H1 (cell line): Measurements from ENCODE around the gene RGS7BP. TPM values are rescaled to one million over a fixed set of nuclear protein-coding genes. Genes with fewer than 3 reads are reported as not detected.

Experiments
- polyA plus RNA-seq, 7 experiments: library from polyadenylated mRNA; depleted of rRNA in 3 of 7; stranded (reverse) in 5 of 7; unstranded in 2 of 7; fragments of >200 nt in 5 of 7; fragments of 200-250 nt in 2 of 7; gene quantifications; 1 replicate in 5 of 7; 2 replicates in 1 of 7; 4 replicates in 1 of 7; pipeline versions ENCODE4 v1.2.1 to v1.2.3, GENCODE V29; 2011 to 2013; ENCODE audit warnings: missing spikeins in 2 of 7, mixed read lengths in 2 of 7
- total RNA-seq: library from RNA; stranded (reverse); fragmentation: NEBNext Ultra II Directional; extraction: Animal tissue kit (Norgen Biotek cat#: 25700); gene quantifications from 2 replicates; pipeline ENCODE4 v1.2.1, GENCODE V29; 2021
- TF ChIP-seq, protein P1 (sequence below): fragments of 300-600 bp; sonication (generic); IDR thresholded peaks from 2 replicates; pipeline ENCODE4 v1.7.1; 2012; ENCODE audit warnings: low read length, moderate library complexity, mild to moderate bottlenecking, inconsistent platforms; ENCODE audit not compliant: insufficient replicate concordance
- TF ChIP-seq, protein P2 (sequence below): IDR thresholded peaks from 2 replicates; pipeline ENCODE4 v1.6.1; 2011; ENCODE audit warnings: low read length, improper control_type of control experiment

RGS7BP gene
- total and polyA plus RNA-seq, 2 of the 8 experiments (the other 6 are each of a cell fraction or from before 2014, with no cell fraction given) = 0.65 to 2.3 TPM

DNA sequence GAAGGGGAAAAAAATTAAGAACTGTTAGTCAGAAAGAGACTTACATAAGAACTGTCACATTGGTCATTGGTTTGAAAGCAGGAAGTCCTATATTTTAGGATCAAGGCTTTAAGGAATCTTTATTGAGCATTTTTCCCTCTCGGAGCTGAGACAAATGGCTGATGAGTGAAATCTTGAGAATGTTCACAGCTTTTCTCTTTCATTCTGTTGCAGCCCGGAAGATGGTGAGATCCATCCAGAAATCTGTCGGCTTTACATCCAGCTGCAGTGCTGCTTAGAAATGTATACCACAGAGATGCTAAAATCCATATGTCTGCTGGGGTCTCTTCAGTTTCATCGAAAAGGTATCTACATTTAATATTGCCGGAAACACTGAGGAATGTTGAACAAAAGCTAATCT, 69.7 kb downstream of the RGS7BP start (continued):
- TF ChIP-seq, protein P1, sequence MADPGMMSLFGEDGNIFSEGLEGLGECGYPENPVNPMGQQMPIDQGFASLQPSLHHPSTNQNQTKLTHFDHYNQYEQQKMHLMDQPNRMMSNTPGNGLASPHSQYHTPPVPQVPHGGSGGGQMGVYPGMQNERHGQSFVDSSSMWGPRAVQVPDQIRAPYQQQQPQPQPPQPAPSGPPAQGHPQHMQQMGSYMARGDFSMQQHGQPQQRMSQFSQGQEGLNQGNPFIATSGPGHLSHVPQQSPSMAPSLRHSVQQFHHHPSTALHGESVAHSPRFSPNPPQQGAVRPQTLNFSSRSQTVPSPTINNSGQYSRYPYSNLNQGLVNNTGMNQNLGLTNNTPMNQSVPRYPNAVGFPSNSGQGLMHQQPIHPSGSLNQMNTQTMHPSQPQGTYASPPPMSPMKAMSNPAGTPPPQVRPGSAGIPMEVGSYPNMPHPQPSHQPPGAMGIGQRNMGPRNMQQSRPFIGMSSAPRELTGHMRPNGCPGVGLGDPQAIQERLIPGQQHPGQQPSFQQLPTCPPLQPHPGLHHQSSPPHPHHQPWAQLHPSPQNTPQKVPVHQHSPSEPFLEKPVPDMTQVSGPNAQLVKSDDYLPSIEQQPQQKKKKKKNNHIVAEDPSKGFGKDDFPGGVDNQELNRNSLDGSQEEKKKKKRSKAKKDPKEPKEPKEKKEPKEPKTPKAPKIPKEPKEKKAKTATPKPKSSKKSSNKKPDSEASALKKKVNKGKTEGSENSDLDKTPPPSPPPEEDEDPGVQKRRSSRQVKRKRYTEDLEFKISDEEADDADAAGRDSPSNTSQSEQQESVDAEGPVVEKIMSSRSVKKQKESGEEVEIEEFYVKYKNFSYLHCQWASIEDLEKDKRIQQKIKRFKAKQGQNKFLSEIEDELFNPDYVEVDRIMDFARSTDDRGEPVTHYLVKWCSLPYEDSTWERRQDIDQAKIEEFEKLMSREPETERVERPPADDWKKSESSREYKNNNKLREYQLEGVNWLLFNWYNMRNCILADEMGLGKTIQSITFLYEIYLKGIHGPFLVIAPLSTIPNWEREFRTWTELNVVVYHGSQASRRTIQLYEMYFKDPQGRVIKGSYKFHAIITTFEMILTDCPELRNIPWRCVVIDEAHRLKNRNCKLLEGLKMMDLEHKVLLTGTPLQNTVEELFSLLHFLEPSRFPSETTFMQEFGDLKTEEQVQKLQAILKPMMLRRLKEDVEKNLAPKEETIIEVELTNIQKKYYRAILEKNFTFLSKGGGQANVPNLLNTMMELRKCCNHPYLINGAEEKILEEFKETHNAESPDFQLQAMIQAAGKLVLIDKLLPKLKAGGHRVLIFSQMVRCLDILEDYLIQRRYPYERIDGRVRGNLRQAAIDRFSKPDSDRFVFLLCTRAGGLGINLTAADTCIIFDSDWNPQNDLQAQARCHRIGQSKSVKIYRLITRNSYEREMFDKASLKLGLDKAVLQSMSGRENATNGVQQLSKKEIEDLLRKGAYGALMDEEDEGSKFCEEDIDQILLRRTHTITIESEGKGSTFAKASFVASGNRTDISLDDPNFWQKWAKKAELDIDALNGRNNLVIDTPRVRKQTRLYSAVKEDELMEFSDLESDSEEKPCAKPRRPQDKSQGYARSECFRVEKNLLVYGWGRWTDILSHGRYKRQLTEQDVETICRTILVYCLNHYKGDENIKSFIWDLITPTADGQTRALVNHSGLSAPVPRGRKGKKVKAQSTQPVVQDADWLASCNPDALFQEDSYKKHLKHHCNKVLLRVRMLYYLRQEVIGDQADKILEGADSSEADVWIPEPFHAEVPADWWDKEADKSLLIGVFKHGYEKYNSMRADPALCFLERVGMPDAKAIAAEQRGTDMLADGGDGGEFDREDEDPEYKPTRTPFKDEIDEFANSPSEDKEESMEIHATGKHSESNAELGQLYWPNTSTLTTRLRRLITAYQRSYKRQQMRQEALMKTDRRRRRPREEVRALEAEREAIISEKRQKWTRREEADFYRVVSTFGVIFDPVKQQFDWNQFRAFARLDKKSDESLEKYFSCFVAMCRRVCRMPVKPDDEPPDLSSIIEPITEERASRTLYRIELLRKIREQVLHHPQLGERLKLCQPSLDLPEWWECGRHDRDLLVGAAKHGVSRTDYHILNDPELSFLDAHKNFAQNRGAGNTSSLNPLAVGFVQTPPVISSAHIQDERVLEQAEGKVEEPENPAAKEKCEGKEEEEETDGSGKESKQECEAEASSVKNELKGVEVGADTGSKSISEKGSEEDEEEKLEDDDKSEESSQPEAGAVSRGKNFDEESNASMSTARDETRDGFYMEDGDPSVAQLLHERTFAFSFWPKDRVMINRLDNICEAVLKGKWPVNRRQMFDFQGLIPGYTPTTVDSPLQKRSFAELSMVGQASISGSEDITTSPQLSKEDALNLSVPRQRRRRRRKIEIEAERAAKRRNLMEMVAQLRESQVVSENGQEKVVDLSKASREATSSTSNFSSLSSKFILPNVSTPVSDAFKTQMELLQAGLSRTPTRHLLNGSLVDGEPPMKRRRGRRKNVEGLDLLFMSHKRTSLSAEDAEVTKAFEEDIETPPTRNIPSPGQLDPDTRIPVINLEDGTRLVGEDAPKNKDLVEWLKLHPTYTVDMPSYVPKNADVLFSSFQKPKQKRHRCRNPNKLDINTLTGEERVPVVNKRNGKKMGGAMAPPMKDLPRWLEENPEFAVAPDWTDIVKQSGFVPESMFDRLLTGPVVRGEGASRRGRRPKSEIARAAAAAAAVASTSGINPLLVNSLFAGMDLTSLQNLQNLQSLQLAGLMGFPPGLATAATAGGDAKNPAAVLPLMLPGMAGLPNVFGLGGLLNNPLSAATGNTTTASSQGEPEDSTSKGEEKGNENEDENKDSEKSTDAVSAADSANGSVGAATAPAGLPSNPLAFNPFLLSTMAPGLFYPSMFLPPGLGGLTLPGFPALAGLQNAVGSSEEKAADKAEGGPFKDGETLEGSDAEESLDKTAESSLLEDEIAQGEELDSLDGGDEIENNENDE = no peak
- TF ChIP-seq, protein P2, sequence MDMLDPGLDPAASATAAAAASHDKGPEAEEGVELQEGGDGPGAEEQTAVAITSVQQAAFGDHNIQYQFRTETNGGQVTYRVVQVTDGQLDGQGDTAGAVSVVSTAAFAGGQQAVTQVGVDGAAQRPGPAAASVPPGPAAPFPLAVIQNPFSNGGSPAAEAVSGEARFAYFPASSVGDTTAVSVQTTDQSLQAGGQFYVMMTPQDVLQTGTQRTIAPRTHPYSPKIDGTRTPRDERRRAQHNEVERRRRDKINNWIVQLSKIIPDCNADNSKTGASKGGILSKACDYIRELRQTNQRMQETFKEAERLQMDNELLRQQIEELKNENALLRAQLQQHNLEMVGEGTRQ = no peak
